Measurements from ENCODE around the gene NPR1.

- TF ChIP-seq CTCF (IDR thresholded peaks at IDR 0.05) (no peak), EZH2phosphoT487 (IDR thresholded peaks at IDR 0.05) (no peak), EZH2 (IDR thresholded peaks at IDR 0.05) (no peak)
These were observed 25.5 kb upstream of the NPR1 start for GRCh38 chr1:153652805-153653500.
